ENCODE results near the gene SEC11A.

The SEC11A gene

DNA sequence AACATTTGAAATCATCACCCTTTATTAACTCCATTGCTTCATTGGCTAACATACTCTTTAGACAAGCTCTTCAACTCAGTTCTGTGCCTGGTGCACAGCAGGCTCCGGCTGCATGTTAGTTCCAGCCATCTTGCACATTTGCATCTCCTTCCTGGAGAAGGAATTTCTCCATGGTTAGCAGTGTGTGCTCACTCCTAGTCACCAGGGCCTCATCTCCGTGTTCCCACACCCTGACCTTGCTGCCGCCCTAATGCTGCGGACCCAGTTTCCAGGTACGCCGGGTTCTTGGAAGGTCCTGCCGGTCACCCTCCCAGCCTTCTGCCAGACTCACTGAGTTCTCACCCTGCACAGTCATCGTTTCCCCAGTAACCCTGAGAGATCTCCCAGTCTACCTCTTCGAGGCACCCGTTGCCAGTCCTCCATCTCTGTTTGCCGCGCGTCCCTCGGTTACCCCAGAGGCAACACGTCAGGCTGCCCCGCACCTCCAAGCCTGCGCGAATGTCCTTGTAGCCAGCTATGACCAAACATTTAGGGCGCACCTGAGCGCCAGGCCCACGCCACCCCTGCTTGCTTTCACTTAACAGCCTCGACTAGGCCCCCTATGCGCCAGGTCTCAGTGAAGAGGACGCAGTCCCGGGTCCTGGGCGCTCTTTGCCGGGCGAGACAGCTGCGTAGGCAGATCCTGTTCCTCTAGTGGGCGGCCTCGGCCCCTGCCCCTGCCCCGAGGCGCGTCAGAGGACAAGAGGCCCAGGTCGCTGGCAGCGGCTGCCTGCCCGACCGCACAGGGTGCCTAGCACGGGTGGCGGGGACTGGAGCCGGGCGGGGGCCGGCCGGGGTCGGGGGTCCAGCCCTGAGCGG lies 31.7 kb upstream of the SEC11A start:
- peak; percentile 66 to 83 for DNase-seq
- H3K4me1 ChIP-seq (ENCODE audit: control insufficient read depth in 1 of 2, insufficient read depth in 2 of 2, low read length in 2 of 2), result peaks cover 5 to 8% of the 10 kb centered on the region in 2 experiments
- peak overlapping the region; percentile 97 for H2AFZ ChIP-seq (ENCODE audit: insufficient read depth, low read length, poor library complexity)
- H2AK5ac ChIP-seq (ENCODE audit: low read length), result peak overlapping the region; percentile 38
- peak overlapping the region; percentile 93 for H3K4me3 ChIP-seq (ENCODE audit: low read depth, low read length)
- peak overlapping the region; percentile 96 for H3K18ac ChIP-seq (ENCODE audit: low read length)
- H2BK5ac ChIP-seq (ENCODE audit: low read depth, low read length, poor library complexity), result peak overlapping the region; percentile 90
- peak overlapping the region; percentile 88 for H4K8ac ChIP-seq (ENCODE audit: low read depth, low read length)
- H3K4me2 ChIP-seq (ENCODE audit: low read length), result peak overlapping the region; percentile 91
- peaks cover 24% of the 10 kb centered on the region for H3K79me2 ChIP-seq (ENCODE audit: control insufficient read depth, insufficient read depth, low read length, poor library complexity)
- H3K23ac ChIP-seq (ENCODE audit: low read length), result no peak overlapping the region
- H3K27ac ChIP-seq (ENCODE audit: low read depth, low read length), result peak overlapping the region; percentile 94
- H3K36me3 ChIP-seq (ENCODE audit: control insufficient read depth in 1 of 2, insufficient read depth in 2 of 2, low read length in 2 of 2), result no peaks in the 10 kb centered on the region
- H3K9me3 ChIP-seq (ENCODE audit: insufficient read depth, low read depth, low read length), result no peaks in the 10 kb centered on the region
- H2BK120ac ChIP-seq (ENCODE audit: insufficient read depth, low read length, poor library complexity), result peak overlapping the region; percentile 93
- peak overlapping the region; percentile 68 for H3K4ac ChIP-seq (ENCODE audit: low read depth, low read length)
- H2BK12ac ChIP-seq (ENCODE audit: low read length), result peak overlapping the region; percentile 76
- H4K12ac ChIP-seq (ENCODE audit: low read depth, low read length), result peak overlapping the region; percentile 90
- peak overlapping the region; percentile 97 for H3K14ac ChIP-seq (ENCODE audit: low read length)
- H3K9ac ChIP-seq (ENCODE audit: low read length), result peak overlapping the region; percentile 81
- no peaks in the 10 kb centered on the region for H3K27me3 ChIP-seq (ENCODE audit: insufficient read depth, low read length)
- peaks cover 12% of the 10 kb centered on the region for H3K79me1 ChIP-seq (ENCODE audit: low read length)
- H4K91ac ChIP-seq (ENCODE audit: low read depth, low read length), result peak overlapping the region; percentile 96
- no CpG with 5 or more reads among the region's 46 CpGs for WGBS (ENCODE audit: extremely low coverage, insufficient coverage, insufficient read length)

DNA sequence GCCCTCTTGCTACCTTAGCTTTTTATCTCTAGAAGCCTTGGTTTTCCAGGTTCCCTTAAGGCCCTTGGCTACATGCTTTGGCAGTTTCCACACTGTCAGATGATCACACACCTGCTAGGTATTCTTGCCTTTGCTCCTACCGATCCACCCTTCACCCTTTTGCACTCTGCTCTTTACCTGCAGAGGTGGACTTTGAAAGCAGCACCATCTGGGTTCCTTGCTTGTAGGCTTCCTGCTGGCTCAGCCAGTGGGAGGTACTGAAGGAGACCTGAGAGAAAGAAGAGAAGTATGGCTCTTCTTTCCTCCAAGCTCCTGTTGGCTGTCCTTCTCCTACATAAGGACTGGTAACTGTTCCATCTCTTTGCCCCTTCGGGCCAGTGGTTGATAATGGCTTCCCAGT lies 25.2 kb upstream of the SEC11A start:
- H3K23ac ChIP-seq (ENCODE audit: low read length), result no peak overlapping the region
- peaks cover 2% of the 10 kb centered on the region for H3K9me3 ChIP-seq (ENCODE audit: insufficient read depth, low read depth, low read length)
- H4K91ac ChIP-seq (ENCODE audit: low read depth, low read length), result no peak overlapping the region
- no peak overlapping the region for H3K4me3 ChIP-seq (ENCODE audit: low read depth, low read length)
- no peaks in the 10 kb centered on the region for H3K79me2 ChIP-seq (ENCODE audit: control insufficient read depth, insufficient read depth, low read length, poor library complexity)
- no peak overlapping the region for H4K12ac ChIP-seq (ENCODE audit: low read depth, low read length)
- no peaks in the 10 kb centered on the region for H3K4me1 ChIP-seq (ENCODE audit: control insufficient read depth in 1 of 2, insufficient read depth in 2 of 2, low read length in 2 of 2)
- H3K18ac ChIP-seq (ENCODE audit: low read length), result no peak overlapping the region
- no peaks in the 10 kb centered on the region for H3K79me1 ChIP-seq (ENCODE audit: low read length)
- no peak overlapping the region for H3K4me2 ChIP-seq (ENCODE audit: low read length)
- H2BK5ac ChIP-seq (ENCODE audit: low read depth, low read length, poor library complexity), result no peak overlapping the region
- DNase-seq, result no peak
- no peak overlapping the region for H3K14ac ChIP-seq (ENCODE audit: low read length)
- H3K9ac ChIP-seq (ENCODE audit: low read length), result no peak overlapping the region
- H3K27me3 ChIP-seq (ENCODE audit: insufficient read depth, low read length), result no peaks in the 10 kb centered on the region
- H2BK120ac ChIP-seq (ENCODE audit: insufficient read depth, low read length, poor library complexity), result no peak overlapping the region
- H3K4ac ChIP-seq (ENCODE audit: low read depth, low read length), result no peak overlapping the region
- H3K36me3 ChIP-seq (ENCODE audit: control insufficient read depth in 1 of 2, insufficient read depth in 2 of 2, low read length in 2 of 2), result no peaks in the 10 kb centered on the region
- H3K27ac ChIP-seq (ENCODE audit: low read depth, low read length), result no peak overlapping the region
- H2AFZ ChIP-seq (ENCODE audit: insufficient read depth, low read length, poor library complexity), result no peak overlapping the region
- no peak overlapping the region for H2BK12ac ChIP-seq (ENCODE audit: low read length)
- WGBS (ENCODE audit: extremely low coverage, insufficient coverage, insufficient read length), result no CpG with 5 or more reads among the region's 2 CpGs
- H2AK5ac ChIP-seq (ENCODE audit: low read length), result no peak overlapping the region
- H4K8ac ChIP-seq (ENCODE audit: low read depth, low read length), result no peak overlapping the region

DNA sequence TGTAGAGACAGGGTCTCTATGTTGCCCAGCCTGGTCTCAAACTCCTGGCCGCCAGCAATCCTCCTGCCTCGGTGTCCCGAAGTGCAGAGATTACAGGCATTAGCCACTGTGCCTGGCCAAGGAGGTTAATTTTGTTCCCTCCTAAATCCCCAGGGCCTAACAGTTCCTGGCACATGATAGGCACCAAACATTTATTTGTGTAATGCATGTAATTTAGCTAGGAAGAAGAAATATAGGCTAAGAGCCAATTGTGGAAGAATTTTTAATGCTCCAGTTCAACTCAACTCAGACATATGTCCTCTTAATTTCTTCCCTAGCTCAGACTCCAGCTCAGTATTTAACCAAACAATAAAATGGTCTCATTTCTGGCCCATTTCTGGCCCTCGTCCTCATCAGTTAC lies 24.8 kb upstream of the SEC11A start:
- Histone ChIP-seq H3K27ac (ENCODE audit: low read depth, low read length) (no peak overlapping the region), H3K14ac (ENCODE audit: low read length) (no peak overlapping the region), H3K27me3 (ENCODE audit: insufficient read depth, low read length) (no peaks in the 10 kb centered on the region), H3K9ac (ENCODE audit: low read length) (no peak overlapping the region), H4K12ac (ENCODE audit: low read depth, low read length) (no peak overlapping the region), H3K79me2 (ENCODE audit: control insufficient read depth, insufficient read depth, low read length, poor library complexity) (no peaks in the 10 kb centered on the region), H3K4me3 (ENCODE audit: low read depth, low read length) (no peak overlapping the region), H2BK5ac (ENCODE audit: low read depth, low read length, poor library complexity) (no peak overlapping the region), H3K36me3 (ENCODE audit: control insufficient read depth in 1 of 2, insufficient read depth in 2 of 2, low read length in 2 of 2) (no peaks in the 10 kb centered on the region), H4K8ac (ENCODE audit: low read depth, low read length) (no peak overlapping the region), H3K4ac (ENCODE audit: low read depth, low read length) (no peak overlapping the region), H3K4me1 (ENCODE audit: control insufficient read depth in 1 of 2, insufficient read depth in 2 of 2, low read length in 2 of 2) (no peaks in the 10 kb centered on the region), H2BK12ac (ENCODE audit: low read length) (no peak overlapping the region), H3K23ac (ENCODE audit: low read length) (no peak overlapping the region), H3K4me2 (ENCODE audit: low read length) (no peak overlapping the region), H2AFZ (ENCODE audit: insufficient read depth, low read length, poor library complexity) (no peak overlapping the region), H3K79me1 (ENCODE audit: low read length) (no peaks in the 10 kb centered on the region), H3K18ac (ENCODE audit: low read length) (no peak overlapping the region), H2AK5ac (ENCODE audit: low read length) (no peak overlapping the region), H3K9me3 (ENCODE audit: insufficient read depth, low read depth, low read length) (peaks cover 2% of the 10 kb centered on the region), H4K91ac (ENCODE audit: low read depth, low read length) (no peak overlapping the region), H2BK120ac (ENCODE audit: insufficient read depth, low read length, poor library complexity) (no peak overlapping the region)
- no peak for DNase-seq
- WGBS (ENCODE audit: extremely low coverage, insufficient coverage, insufficient read length), result no CpG with 5 or more reads among the region's 4 CpGs

DNA sequence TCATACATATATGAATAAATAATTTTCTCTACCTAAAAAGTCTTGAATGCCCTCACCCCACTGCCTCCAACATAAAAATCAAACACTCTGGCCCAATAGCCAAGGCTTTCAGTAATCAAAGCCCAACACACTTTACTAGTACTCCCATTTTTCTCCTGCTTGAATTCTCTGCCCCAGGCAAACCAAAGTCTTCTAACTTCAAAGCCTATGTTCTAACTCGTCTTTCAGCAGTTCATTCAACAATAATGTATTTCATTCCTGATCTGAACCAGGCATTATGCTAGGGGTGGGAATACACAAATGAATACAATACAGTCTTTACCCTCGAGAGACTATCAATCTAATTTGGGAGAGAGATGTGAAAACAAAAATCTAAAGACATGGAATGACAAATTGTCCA lies 21.1 kb upstream of the SEC11A start:
- no CpG with 5 or more reads among the region's 2 CpGs for WGBS (ENCODE audit: extremely low coverage, insufficient coverage, insufficient read length)
- H3K79me2 ChIP-seq (ENCODE audit: control insufficient read depth, insufficient read depth, low read length, poor library complexity), result no peaks in the 10 kb centered on the region
- H3K36me3 ChIP-seq (ENCODE audit: control insufficient read depth in 1 of 2, insufficient read depth in 2 of 2, low read length in 2 of 2), result no peaks in the 10 kb centered on the region

More for the DNA sequence above, 21.1 kb upstream of the SEC11A start:
- Histone ChIP-seq H3K9ac (ENCODE audit: low read length) (no peak overlapping the region), H3K4ac (ENCODE audit: low read depth, low read length) (no peak overlapping the region), H2BK5ac (ENCODE audit: low read depth, low read length, poor library complexity) (no peak overlapping the region), H3K23ac (ENCODE audit: low read length) (no peak overlapping the region), H3K4me2 (ENCODE audit: low read length) (no peak overlapping the region), H3K4me1 (ENCODE audit: control insufficient read depth in 1 of 2, insufficient read depth in 2 of 2, low read length in 2 of 2) (peaks cover 6 to 12% of the 10 kb centered on the region in 2 experiments), H4K91ac (ENCODE audit: low read depth, low read length) (no peak overlapping the region), H3K9me3 (ENCODE audit: insufficient read depth, low read depth, low read length) (peaks cover 2% of the 10 kb centered on the region), H2BK120ac (ENCODE audit: insufficient read depth, low read length, poor library complexity) (no peak overlapping the region), H3K18ac (ENCODE audit: low read length) (no peak overlapping the region), H2BK12ac (ENCODE audit: low read length) (no peak overlapping the region), H3K27ac (ENCODE audit: low read depth, low read length) (no peak overlapping the region), H4K12ac (ENCODE audit: low read depth, low read length) (no peak overlapping the region), H3K79me1 (ENCODE audit: low read length) (peaks cover 3% of the 10 kb centered on the region), H3K4me3 (ENCODE audit: low read depth, low read length) (no peak overlapping the region), H2AFZ (ENCODE audit: insufficient read depth, low read length, poor library complexity) (no peak overlapping the region), H2AK5ac (ENCODE audit: low read length) (no peak overlapping the region), H4K8ac (ENCODE audit: low read depth, low read length) (no peak overlapping the region), H3K14ac (ENCODE audit: low read length) (no peak overlapping the region), H3K27me3 (ENCODE audit: insufficient read depth, low read length) (no peaks in the 10 kb centered on the region)
- DNase-seq, result no peak
